Measurements from ENCODE around the gene MCMBP. TPM values are rescaled to one million over a fixed set of nuclear protein-coding genes. Genes with fewer than 3 reads are reported as not detected.
"Not testable (repeated sequence)": the region's sequence is repeated elsewhere in the genome, so short reads cannot be mapped to it uniquely, and the experiment has no call there.

The MCMBP gene
- polyA plus RNA-seq, 1 donor (not counting 4 experiments of a cell fraction or from before 2014, with no cell fraction given): 74.4 TPM

DNA sequence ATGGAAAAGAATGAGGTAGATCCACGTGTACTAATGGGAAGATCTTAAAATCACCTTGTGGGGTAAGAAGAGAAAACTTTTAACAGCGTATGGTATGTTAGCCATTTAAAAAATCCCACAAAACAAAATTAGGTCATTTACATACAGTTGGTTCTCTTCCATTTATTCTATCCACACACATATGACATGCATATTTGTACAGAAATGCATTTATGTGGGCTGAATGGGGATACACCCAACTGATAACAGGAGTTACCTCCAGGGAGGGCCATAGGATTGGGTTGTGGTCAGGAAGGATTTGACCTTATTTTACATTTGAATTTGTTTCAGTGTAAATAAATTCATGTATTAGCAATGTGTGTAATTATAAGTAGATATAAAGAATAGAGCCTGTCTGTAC, 71.5 kb downstream of the MCMBP start:
- Histone ChIP-seq H3K79me2 (ENCODE audit: control insufficient read depth, insufficient read depth, low read length) (no peaks in the 10 kb centered on the region), H3K36me3 (ENCODE audit: control insufficient read depth in 2 of 2, extremely low read depth in 1 of 2, insufficient read depth in 2 of 2, low read length in 2 of 2) (peaks cover 0 to 9% of the 10 kb centered on the region in 2 experiments), H3K9me3 (ENCODE audit: control insufficient read depth, low read depth, low read length) (no peaks in the 10 kb centered on the region), H3K4me3 (ENCODE audit: control insufficient read depth in 2 of 3, extremely low read depth in 1 of 3, insufficient read depth in 2 of 3, low read depth in 1 of 3, low read length in 3 of 3) (no peak overlapping the region), H3K4me2 (ENCODE audit: control insufficient read depth, extremely low read depth, insufficient read depth, low read depth, low read length) (no peak overlapping the region), H3K9me1 (ENCODE audit: control insufficient read depth, extremely low read depth, insufficient read depth, low read length) (no peaks in the 10 kb centered on the region), H2AFZ (ENCODE audit: control insufficient read depth, low read length) (no peak overlapping the region), H3K27me3 (ENCODE audit: control insufficient read depth, extremely low read depth, insufficient read depth, low read length) (no peaks in the 10 kb centered on the region), H3K9ac (ENCODE audit: control insufficient read depth, extremely low read depth, insufficient read depth, low read length) (no peak overlapping the region), H3K4me1 (ENCODE audit: control insufficient read depth, extremely low read depth, insufficient read depth, low read length) (no peaks in the 10 kb centered on the region), H3K27ac (ENCODE audit: control insufficient read depth, insufficient read depth, low read length) (no peak overlapping the region), H4K20me1 (ENCODE audit: control insufficient read depth, extremely low read depth, insufficient read depth, low read length) (no peaks in the 10 kb centered on the region)
- dilution Hi-C loops (cut with MboI; ENCODE audit: extremely low pct_ligation_motif_present, low sequenced_read_pairs): no loop called here
- DNase-seq (ENCODE audit: low read depth, low spot score) (no peak), FAIRE-seq (no peak)
- TF ChIP-seq EZH2 (IDR thresholded peaks at IDR 0.05; ENCODE audit: low read length): no peak
- TF ChIP-seq, protein P1, sequence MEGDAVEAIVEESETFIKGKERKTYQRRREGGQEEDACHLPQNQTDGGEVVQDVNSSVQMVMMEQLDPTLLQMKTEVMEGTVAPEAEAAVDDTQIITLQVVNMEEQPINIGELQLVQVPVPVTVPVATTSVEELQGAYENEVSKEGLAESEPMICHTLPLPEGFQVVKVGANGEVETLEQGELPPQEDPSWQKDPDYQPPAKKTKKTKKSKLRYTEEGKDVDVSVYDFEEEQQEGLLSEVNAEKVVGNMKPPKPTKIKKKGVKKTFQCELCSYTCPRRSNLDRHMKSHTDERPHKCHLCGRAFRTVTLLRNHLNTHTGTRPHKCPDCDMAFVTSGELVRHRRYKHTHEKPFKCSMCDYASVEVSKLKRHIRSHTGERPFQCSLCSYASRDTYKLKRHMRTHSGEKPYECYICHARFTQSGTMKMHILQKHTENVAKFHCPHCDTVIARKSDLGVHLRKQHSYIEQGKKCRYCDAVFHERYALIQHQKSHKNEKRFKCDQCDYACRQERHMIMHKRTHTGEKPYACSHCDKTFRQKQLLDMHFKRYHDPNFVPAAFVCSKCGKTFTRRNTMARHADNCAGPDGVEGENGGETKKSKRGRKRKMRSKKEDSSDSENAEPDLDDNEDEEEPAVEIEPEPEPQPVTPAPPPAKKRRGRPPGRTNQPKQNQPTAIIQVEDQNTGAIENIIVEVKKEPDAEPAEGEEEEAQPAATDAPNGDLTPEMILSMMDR (optimal IDR thresholded peaks at IDR 0.05 in 1 of 3, IDR thresholded peaks at IDR 0.05 in 1 of 3, conservative IDR thresholded peaks at IDR 0.05 in 1 of 3; ENCODE audit: extremely low read depth in 1 of 3, insufficient read depth in 2 of 3, low read length in 3 of 3): no peak

DNA sequence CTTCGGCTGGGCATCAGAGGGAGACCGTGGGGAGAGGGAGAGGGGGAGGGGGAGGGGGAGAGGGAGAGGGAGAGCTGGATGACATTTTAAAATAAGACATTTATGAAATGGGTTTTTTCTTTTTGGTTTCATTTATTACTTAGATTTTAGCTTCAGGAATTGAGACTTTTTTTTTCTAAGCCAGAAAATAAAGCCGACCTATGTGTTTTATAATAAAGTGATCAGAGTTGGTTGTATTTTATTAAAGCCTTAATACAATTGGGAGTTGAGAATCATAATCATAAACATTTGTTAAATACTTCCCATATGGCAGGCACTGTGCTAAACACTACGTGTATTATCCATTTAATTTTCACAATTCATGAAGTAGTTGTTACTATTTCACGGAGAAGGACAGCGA, 76.6 kb downstream of the MCMBP start:
- Histone ChIP-seq H3K4me2 (ENCODE audit: control insufficient read depth, extremely low read depth, insufficient read depth, low read depth, low read length) (no peak overlapping the region), H4K20me1 (ENCODE audit: control insufficient read depth, extremely low read depth, insufficient read depth, low read length) (no peaks in the 10 kb centered on the region), H3K36me3 (ENCODE audit: control insufficient read depth in 2 of 2, extremely low read depth in 1 of 2, insufficient read depth in 2 of 2, low read length in 2 of 2) (peaks cover 0 to 5% of the 10 kb centered on the region in 2 experiments), H2AFZ (ENCODE audit: control insufficient read depth, low read length) (no peak overlapping the region), H3K9me1 (ENCODE audit: control insufficient read depth, extremely low read depth, insufficient read depth, low read length) (no peaks in the 10 kb centered on the region), H3K9me3 (ENCODE audit: control insufficient read depth, low read depth, low read length) (no peaks in the 10 kb centered on the region), H3K4me1 (ENCODE audit: control insufficient read depth, extremely low read depth, insufficient read depth, low read length) (no peaks in the 10 kb centered on the region), H3K79me2 (ENCODE audit: control insufficient read depth, insufficient read depth, low read length) (no peaks in the 10 kb centered on the region), H3K27ac (ENCODE audit: control insufficient read depth, insufficient read depth, low read length) (no peak overlapping the region), H3K4me3 (ENCODE audit: control insufficient read depth in 2 of 3, extremely low read depth in 1 of 3, insufficient read depth in 2 of 3, low read depth in 1 of 3, low read length in 3 of 3) (no peak overlapping the region), H3K9ac (ENCODE audit: control insufficient read depth, extremely low read depth, insufficient read depth, low read length) (no peak overlapping the region), H3K27me3 (ENCODE audit: control insufficient read depth, extremely low read depth, insufficient read depth, low read length) (no peaks in the 10 kb centered on the region)
- no peak for FAIRE-seq
- dilution Hi-C loops (cut with MboI; ENCODE audit: extremely low pct_ligation_motif_present, low sequenced_read_pairs): no loop called here
- no peak for TF ChIP-seq EZH2 (IDR thresholded peaks at IDR 0.05; ENCODE audit: low read length)
- TF ChIP-seq, protein P1 (optimal IDR thresholded peaks at IDR 0.05 in 1 of 3, IDR thresholded peaks at IDR 0.05 in 1 of 3, conservative IDR thresholded peaks at IDR 0.05 in 1 of 3; ENCODE audit: extremely low read depth in 1 of 3, insufficient read depth in 2 of 3, low read length in 3 of 3): no peak
- no peak for DNase-seq (ENCODE audit: low read depth, low spot score)

DNA sequence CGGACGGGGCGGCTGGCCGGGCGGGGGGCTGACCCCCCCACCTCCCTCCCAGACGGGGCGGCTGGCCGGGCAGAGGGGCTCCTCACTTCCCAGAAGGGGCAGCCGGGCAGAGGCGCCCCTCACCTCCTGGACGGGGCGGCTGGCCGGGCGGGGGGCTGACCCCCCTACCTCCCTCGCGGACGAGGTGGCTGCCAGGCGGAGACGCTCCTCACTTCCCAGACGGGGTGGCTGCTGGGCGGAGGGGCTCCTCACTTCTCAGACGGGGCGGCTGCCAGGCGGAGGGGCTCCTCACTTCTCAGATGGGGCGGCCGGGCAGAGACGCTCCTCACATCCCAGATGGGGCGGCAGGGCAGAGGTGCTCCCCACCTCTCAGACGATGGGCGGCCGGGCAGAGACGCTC, 77.5 kb downstream of the MCMBP start:
- H2AFZ ChIP-seq (ENCODE audit: control insufficient read depth, low read length); H3K9me3 ChIP-seq (ENCODE audit: control insufficient read depth, low read depth, low read length); DNase-seq (ENCODE audit: low read depth, low spot score); FAIRE-seq; H3K9ac ChIP-seq (ENCODE audit: control insufficient read depth, extremely low read depth, insufficient read depth, low read length); H3K27me3 ChIP-seq (ENCODE audit: control insufficient read depth, extremely low read depth, insufficient read depth, low read length); H3K79me2 ChIP-seq (ENCODE audit: control insufficient read depth, insufficient read depth, low read length); H3K4me3 ChIP-seq (ENCODE audit: control insufficient read depth in 2 of 3, extremely low read depth in 1 of 3, insufficient read depth in 2 of 3, low read depth in 1 of 3, low read length in 3 of 3); H3K4me1 ChIP-seq (ENCODE audit: control insufficient read depth, extremely low read depth, insufficient read depth, low read length); H4K20me1 ChIP-seq (ENCODE audit: control insufficient read depth, extremely low read depth, insufficient read depth, low read length); H3K36me3 ChIP-seq (ENCODE audit: control insufficient read depth in 2 of 2, extremely low read depth in 1 of 2, insufficient read depth in 2 of 2, low read length in 2 of 2); dilution Hi-C loops (cut with MboI; ENCODE audit: extremely low pct_ligation_motif_present, low sequenced_read_pairs); H3K27ac ChIP-seq (ENCODE audit: control insufficient read depth, insufficient read depth, low read length); H3K9me1 ChIP-seq (ENCODE audit: control insufficient read depth, extremely low read depth, insufficient read depth, low read length); H3K4me2 ChIP-seq (ENCODE audit: control insufficient read depth, extremely low read depth, insufficient read depth, low read depth, low read length): not testable (repeated sequence)
